Heart left ventricle (tissue), 16 donors: Measurements from ENCODE around the gene ITPR2. TPM values are rescaled to one million over a fixed set of nuclear protein-coding genes. Genes with fewer than 3 reads are reported as not detected.
A peak's percentile ranks its signal among the peaks of the same experiment; 100 is the strongest.

Experiments used
- ATAC-seq, 4 donors: fragments of 200-7000 bp; cut with Tn5 transposase; one replicate each; pipeline ENCODE4 v1.9.1; 2020 to 2022; ENCODE audit warnings: moderate library complexity in 4 of 4, mild to moderate bottlenecking in 3 of 4, moderate number of reproducible peaks in 1 of 4
- DNase-seq, 5 donors: peaks; one replicate each; pipeline ENCODE4 v3.0.0-alpha.2; 2020
- H3K27ac ChIP-seq, 12 donors: fragments of 200-600 bp; sonication (generic) in 4 of 12; one replicate each; pipeline versions ENCODE4 v1.5.0 to v1.8.0; 2016 to 2022; ENCODE audit warnings: mild to moderate bottlenecking in 2 of 12
- H3K27me3 ChIP-seq, 9 donors: fragments of 200-600 bp; sonication (generic) in 2 of 9; one replicate each; pipeline versions ENCODE4 v1.5.1 to v1.8.0; 2016 to 2022; ENCODE audit warnings: mild to moderate bottlenecking in 3 of 9
- H3K36me3 ChIP-seq, 9 donors: fragments of 200-600 bp; sonication (generic) in 2 of 9; one replicate each; pipeline versions ENCODE4 v1.5.0 to v1.8.0; 2018 to 2022; ENCODE audit warnings: mild to moderate bottlenecking in 2 of 9
- H3K4me1 ChIP-seq, 12 donors: fragments of 200-600 bp; sonication (generic) in 4 of 12; one replicate each; pipeline versions ENCODE4 v1.5.0 to v1.8.0; 2016 to 2022; ENCODE audit warnings: mild to moderate bottlenecking in 3 of 12
- H3K4me3 ChIP-seq, 12 donors: fragments of 200-600 bp; sonication (generic) in 4 of 12; one replicate each; pipeline versions ENCODE4 v1.5.0 to v1.8.0; 2017 to 2022; ENCODE audit warnings: mild to moderate bottlenecking in 9 of 12, moderate library complexity in 4 of 12
- H3K9me3 ChIP-seq, 12 donors: fragments of 200-600 bp; sonication (generic) in 4 of 12; one replicate each; pipeline versions ENCODE4 v1.5.0 to v1.8.0; 2016 to 2022; ENCODE audit warnings: mild to moderate bottlenecking in 1 of 12
- CTCF ChIP-seq, 12 donors: fragments of 200-600 bp; sonication (generic) in 4 of 12; IDR thresholded peaks; one replicate each; pipeline versions ENCODE4 v1.5.0 to v1.8.0; 2018 to 2022; ENCODE audit warnings: antibody characterized with exemption in 12 of 12, mild to moderate bottlenecking in 5 of 12
- POLR2A ChIP-seq, 2 donors: fragments of 450-650 bp; IDR thresholded peaks; one replicate each; pipeline ENCODE4 v1.6.1; 2017; ENCODE audit warnings: antibody characterized with exemption in 2 of 2, mild to moderate bottlenecking in 2 of 2, moderate library complexity in 2 of 2
- WGBS, 4 donors: extraction: QIAGEN DNeasy Blood & Tissue Kit in 2 of 4; methylation state at CpG; one replicate each; pipeline versions ENCODE4 v1.1.5 to v1.1.7; 2013 to 2018; 5-methylcytosine and 5-hydroxymethylcytosine counted together
- intact Hi-C, 10 donors: fragments of 100-400 bp; cut with DNase I; formaldehyde crosslinking; loops; one replicate each; pipeline versions ENCODE4 v1.11.1 to v1.14.2; 2022
- polyA plus RNA-seq, 2 donors: library from polyadenylated mRNA; stranded (reverse); fragments of 200-250 nt; gene quantifications; one replicate each; pipeline ENCODE4 v1.2.3, GENCODE V29; 2013
- total RNA-seq, 9 donors: library from RNA; depleted of rRNA in 2 of 9; stranded (reverse); fragments of >200 nt in 2 of 9; fragmentation: NEBNext Ultra II Directional in 3 of 9; extraction: Animal tissue kit (Norgen Biotek cat#: 25700) in 3 of 9; gene quantifications; one replicate each; pipeline versions ENCODE4 v1.1.0 to v1.2.4, GENCODE V29; 2016 to 2023
- donor health status: ischemic (EF 13 %, LVEDD 7.1; RV severe dilation, severe dysfunction).
- donor health status: healthy with polysubstance abuse.
- donor health status: DM: no; HTN: yes; CAD: no.
- donor health status: DM: no; HTN: no; CAD: no.
- donor health status: ischemic (EF 25% LVEDD 6.9; RV normal size, moderate dysfunction).
- donor health status: ischemic (EF 25% LVEDD 5.7; RV mildly dilated, moderate dysfunction).
- donor health status: healthy.
- donor health status: DM: yes; HTN: yes; CAD: no.
- donor health status: ischemic (EF 35%, LVEDD 5.7; RV mildly dilated, moderate dysfunction).
- donor health status: nonischemic (EF 11% LVEDD 7.7; RV severe dilation, severe dysfunction).
- donor health status: DM: yes; HTN: yes; CAD: no.
- donor health status: PGD.
- donor health status: ischemic (EF 29% LVEDD 5.4; RV normal size, mild dysfunction).
- donor health status: nonischemic (EF 23%, LVEDD 6.1; RV moderate dilation, normal function).

Gene ITPR2
- total and polyA plus RNA-seq, 11 donors, result 3.4 to 45.6 (median 11.8) TPM

- 63 to 74% (median 66%) methylated on average over 7 of the region's 7 CpGs for WGBS, 4 donors
Measured at GRCh38 chr12:26874501-26875296, 41.7 kb upstream of the ITPR2 start.

GRCh38 chr12:26872625-26873024, 39.6 kb upstream of the ITPR2 start:
- Histone ChIP-seq H3K4me3 (no peak overlapping the region), H3K36me3 (no peaks in the 10 kb centered on the region), H3K27me3 (no peaks in the 10 kb centered on the region), H3K27ac (no peak overlapping the region), H3K9me3 (no peaks in the 10 kb centered on the region), H3K4me1 (peaks cover 0 to 39% (median 17%) of the 10 kb centered on the region in 12 donors)
- TF ChIP-seq CTCF (IDR thresholded peaks at IDR 0.05) (no peak), POLR2A (IDR thresholded peaks at IDR 0.05) (no peak)
- ATAC-seq (no peak), DNase-seq (no peak)
- 92 to 100% (median 94%) methylated on average over 1 of the region's 1 CpG for WGBS, 4 donors
- intact Hi-C loops, result no loop called here

More at GRCh38 chr12:26874501-26875296, 41.7 kb upstream of the ITPR2 start:
- Histone ChIP-seq H3K4me1 (peaks cover 6 to 55% (median 30%) of the 10 kb centered on the region in 12 donors), H3K9me3 (no peaks in the 10 kb centered on the region), H3K27ac (peak overlapping the region in 1 of 12 donors; percentile 15), H3K36me3 (no peaks in the 10 kb centered on the region), H3K27me3 (no peaks in the 10 kb centered on the region), H3K4me3 (no peak overlapping the region)
- ATAC-seq (peak in 1 of 4 donors; percentile 11), DNase-seq (peak in 1 of 5 donors; percentile 23)
- intact Hi-C loops, result loop anchor here in 1 of 10 donors (1.0 kb wide), 1 partner anchor 16 kb away; no protein-coding TSS in a partner anchor
- no peak for TF ChIP-seq POLR2A (IDR thresholded peaks at IDR 0.05)
- no peak for TF ChIP-seq CTCF (IDR thresholded peaks at IDR 0.05)

- DNase-seq (no peak), ATAC-seq (no peak)
- Histone ChIP-seq H3K27ac (no peak overlapping the region), H3K4me3 (no peak overlapping the region), H3K9me3 (no peaks in the 10 kb centered on the region), H3K27me3 (no peaks in the 10 kb centered on the region), H3K36me3 (no peaks in the 10 kb centered on the region), H3K4me1 (peaks cover 0 to 39% (median 16%) of the 10 kb centered on the region in 12 donors)
- WGBS, 4 donors, result 70 to 81% (median 74%) methylated on average over 2 of the region's 2 CpGs
- intact Hi-C loops, result no loop called here
- TF ChIP-seq CTCF (IDR thresholded peaks at IDR 0.05), result no peak
Measured at GRCh38 chr12:26871985-26872384, 39.0 kb upstream of the ITPR2 start.

DNA sequence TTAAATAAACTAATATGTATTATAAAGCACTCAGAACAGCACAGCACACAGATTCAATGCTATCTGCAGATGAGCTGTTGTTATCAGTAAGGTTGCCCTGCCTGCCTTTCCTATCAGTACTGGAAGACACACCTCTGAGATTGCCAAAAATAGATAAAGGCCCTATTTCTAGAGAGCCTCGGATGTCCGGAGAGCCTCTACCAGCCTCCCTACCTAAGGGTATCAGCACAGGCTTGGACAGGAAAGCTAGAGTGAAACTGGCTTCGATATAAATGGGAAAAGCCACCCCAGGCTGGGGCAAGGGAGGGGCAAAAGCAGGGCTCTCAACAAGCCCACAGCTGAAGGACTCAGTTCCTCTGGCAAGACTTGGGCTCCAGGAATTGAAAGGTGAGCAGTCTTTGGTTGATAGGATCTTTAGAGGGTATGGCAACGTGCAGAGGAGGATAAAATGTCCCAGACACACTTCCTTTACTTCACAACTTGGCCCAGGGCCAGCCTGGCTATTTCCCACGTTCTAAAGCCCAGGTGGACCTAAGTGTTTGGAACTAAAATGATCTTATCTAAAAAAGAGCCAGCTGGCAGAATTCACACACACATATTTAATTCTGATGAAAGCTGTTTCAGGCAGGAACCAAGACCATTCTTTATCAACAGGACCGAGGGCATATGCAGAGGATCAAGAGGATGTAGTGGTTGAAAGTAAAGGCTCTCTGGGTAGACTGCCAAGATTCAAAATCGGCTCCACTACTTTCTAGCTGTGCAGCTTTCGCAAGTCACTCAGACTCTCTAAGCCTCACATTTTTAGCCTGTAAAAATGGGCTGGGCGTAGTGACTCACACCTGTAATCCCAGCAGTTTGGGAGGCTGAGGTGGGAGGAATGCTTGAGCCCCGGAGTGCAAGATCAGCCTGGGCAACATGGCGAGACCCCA, 37.8 kb upstream of the ITPR2 start:
- no peak for TF ChIP-seq CTCF (IDR thresholded peaks at IDR 0.05)
- no peak for TF ChIP-seq POLR2A (IDR thresholded peaks at IDR 0.05)
- 14 to 25% (median 20%) methylated on average over 11 of the region's 11 CpGs for WGBS, 4 donors
- ATAC-seq, result peak in 3 of 4 donors; percentile 54 to 75 (median 68)
- Histone ChIP-seq H3K9me3 (no peaks in the 10 kb centered on the region), H3K4me3 (no peak overlapping the region), H3K36me3 (no peaks in the 10 kb centered on the region), H3K27me3 (no peaks in the 10 kb centered on the region), H3K4me1 (peaks cover 0 to 39% (median 16%) of the 10 kb centered on the region in 12 donors), H3K27ac (peak overlapping the region in 3 of 12 donors; percentile 4 to 36 (median 7))
- peak in 4 of 5 donors; percentile 18 to 33 (median 29) for DNase-seq
- intact Hi-C loops, result no loop called here
